Stimulated activated CD4-positive, alpha-beta T cell treated with anti-CD3 and anti-CD28 coated beads, Interleukin-15, amount 100 ng/mL, for 48 hours (primary cell): ENCODE data around the gene TMEM229B.

ENCODE experiments used
- DNase-seq, 2 donors: peaks; one replicate each; pipeline ENCODE4 v3.0.0-alpha.2; 2020; ENCODE audit warnings: low read depth in 2 of 2

Gene TMEM229B

DNA sequence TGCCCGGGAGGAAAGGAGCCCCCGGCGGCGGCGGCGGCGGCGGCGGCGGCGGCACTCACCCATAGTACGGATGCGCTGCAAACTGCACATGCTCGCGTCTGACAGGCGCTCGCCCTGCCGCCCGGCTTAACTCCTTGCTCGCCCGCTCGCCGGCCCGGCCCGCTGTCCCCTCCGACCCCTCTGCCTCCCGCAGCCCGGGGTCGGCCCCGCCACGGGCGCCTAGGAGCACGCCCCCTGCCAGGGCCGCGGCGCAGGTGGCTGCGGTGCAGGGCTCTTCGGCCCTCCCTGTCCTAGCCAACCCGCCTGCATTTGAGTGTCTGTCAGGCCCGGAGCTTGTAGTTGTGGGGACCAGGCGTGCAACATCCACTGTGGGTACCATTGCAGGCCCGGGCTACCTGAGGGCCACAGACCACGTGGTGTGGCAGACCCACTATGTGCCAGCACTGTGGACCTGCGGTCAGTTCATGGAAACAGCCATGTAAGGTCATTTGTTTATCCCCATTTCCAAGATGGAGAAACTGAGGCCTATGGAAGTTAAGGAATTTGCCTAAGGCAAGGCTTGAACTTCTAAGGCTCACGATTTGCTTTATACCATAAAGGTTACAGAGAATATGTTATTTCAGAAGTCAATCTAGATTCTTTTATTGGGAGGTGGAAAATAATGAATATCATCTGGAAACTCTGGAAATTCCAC is 27.0 kb upstream of the TMEM229B start:
- DNase-seq, result peak in 1 of 2 donors; percentile 19

GRCh38 chr14:67514650-67515385 is 26.3 kb upstream of the TMEM229B start:
- no peak for DNase-seq

GRCh38 chr14:67514203-67514607 is 25.7 kb upstream of the TMEM229B start:
- DNase-seq, result no peak

DNA sequence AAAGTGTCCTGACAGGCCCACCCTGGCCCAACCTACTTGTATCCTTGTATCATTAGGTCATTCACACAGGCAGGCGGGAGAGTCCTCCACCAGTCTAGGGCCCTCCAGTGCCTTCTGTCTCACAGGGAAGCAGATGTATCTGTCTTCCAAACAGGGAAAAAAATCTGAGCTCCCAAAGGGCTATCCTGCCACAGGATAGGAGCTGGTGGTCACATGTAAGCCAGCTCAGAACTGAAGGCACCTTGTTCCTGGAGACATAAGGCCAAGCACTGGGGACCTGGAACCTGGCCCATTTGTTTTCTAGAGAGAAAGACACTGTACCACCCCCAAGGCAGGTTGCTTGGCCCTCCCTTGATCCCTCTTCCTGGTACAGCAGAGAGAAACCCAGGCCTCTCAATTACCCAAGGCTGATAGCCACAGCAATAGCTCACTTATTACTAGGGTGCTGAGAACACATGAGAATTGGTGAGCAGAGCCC is 25.1 kb upstream of the TMEM229B start:
- no peak for DNase-seq

- DNase-seq, result no peak
Observed at GRCh38 chr14:67512463-67513310, 24.2 kb upstream of the TMEM229B start.

DNA sequence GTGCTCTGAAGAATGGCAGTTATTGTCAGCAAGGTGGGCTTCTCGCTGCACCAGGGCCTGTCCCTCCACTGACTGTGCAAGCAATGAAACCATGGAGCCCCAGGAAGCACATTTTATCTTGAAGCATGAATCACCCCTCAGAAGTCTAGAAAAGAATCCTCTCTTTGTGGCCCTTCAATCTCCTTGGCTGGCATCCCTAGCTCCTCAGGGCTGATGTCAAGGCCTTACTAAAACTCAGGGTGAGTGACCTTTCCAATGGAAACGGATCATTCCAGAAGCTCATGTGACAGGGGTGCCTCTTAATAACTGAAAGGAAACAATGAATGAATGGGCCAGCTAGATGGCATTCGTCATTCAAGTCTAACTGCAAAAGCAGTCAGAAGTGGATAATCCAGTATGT is 22.3 kb upstream of the TMEM229B start:
- DNase-seq, result no peak

GRCh38 chr14:67510121-67510520 is 21.6 kb upstream of the TMEM229B start:
- DNase-seq, result no peak

DNA sequence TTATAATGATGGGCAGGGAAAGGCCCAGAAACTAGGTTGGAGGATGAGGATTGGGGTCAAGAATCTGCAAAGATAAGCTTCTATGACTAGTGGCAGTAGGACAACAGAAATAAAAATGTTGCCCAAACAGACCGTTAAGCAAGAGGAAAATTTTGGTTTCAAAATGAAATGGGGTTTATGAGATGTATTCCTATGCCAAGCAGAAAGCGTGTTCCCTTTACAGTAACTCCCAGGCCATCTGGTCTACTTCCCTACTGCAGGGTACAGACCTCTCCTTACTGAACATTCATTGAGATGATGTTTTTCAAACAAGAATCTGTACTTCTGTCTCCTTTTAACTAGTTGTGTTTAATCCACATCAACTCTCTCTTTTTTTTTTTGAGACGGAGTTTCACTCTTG is 20.4 kb upstream of the TMEM229B start:
- no peak for DNase-seq

- DNase-seq, result no peak
Observed at GRCh38 chr14:67505254-67505653, 16.7 kb upstream of the TMEM229B start.

DNA sequence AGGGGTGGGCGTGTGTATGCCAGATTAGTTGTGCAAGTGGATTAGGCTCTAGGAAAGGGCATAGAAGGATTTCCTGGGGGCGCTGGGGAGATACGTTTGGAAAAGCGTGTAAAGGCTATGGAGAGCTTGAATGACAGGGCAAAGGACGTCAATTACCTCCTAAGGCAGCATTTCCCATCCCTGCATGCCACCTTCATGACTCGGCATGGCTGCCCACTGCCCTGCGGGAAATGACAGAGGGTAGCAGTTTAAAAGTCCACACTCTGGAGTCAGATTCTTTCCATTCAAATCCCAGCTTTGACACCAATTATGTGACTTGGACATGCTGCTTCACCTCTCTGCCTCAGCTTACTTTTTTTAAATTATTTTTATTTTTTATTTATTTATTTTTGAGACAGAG is 14.8 kb upstream of the TMEM229B start:
- DNase-seq, result no peak

DNA sequence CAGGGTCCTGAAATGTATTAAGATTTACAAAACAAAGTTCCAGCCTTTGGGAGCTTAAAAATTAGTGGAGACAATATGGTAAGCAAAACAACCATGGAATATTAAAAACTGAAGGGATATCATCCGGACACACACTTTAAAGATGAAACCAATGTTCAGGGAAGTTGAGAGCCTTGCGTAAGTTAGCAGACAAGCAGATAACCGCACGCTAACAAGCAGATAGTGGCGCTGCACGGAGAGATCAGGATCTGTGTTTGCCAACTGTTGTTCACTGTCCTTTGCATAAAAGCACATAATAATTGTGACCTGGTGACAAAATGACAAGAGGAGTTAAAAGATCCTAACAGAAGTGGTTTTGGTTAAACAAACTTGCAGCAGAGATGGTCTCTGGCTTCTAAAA is 14.3 kb upstream of the TMEM229B start:
- DNase-seq, result no peak

- no peak for DNase-seq
Observed at GRCh38 chr14:67501670-67502069, 13.1 kb upstream of the TMEM229B start.

GRCh38 chr14:67500981-67501380 is 12.5 kb upstream of the TMEM229B start:
- no peak for DNase-seq

GRCh38 chr14:67497716-67498115 is 9.2 kb upstream of the TMEM229B start:
- DNase-seq, result no peak

DNA sequence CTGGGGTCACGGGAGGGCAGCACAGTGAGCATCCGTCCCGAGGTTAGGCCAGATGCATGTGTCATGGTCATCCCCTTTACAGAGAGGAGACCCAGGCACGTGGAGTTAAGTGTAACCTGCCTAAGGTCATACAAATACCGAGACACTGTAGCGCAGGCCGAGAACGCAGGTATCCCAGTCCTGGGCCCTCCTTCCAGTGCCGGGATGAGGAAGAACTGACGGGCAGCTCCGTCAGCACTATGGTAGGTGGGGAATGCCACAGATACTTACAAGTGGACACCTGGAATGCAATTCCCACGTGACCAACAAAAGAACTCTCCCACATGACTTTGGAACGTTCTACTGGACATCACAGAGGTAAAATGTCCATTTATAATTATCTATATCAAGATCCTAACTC is 8.7 kb upstream of the TMEM229B start:
- no peak for DNase-seq

DNA sequence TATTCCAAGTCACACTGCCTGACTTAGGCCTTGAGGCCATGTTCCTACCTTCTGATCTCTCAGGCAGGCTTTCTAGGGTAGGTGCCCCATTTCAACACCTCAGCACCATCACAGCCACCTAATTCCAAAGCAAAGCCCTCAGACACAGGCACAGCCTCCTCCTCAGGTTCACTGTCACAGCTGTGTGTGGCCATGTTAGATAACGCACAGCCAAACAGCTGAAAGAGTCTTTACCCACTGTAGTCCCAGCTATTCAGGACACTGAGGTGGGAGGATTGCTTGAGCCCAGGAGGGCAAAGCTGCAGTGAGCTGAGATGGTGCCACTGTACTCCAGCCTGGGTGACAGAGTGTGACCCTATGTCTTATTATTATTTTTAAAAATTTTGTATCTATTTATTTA is 7.3 kb upstream of the TMEM229B start:
- no peak for DNase-seq

DNA sequence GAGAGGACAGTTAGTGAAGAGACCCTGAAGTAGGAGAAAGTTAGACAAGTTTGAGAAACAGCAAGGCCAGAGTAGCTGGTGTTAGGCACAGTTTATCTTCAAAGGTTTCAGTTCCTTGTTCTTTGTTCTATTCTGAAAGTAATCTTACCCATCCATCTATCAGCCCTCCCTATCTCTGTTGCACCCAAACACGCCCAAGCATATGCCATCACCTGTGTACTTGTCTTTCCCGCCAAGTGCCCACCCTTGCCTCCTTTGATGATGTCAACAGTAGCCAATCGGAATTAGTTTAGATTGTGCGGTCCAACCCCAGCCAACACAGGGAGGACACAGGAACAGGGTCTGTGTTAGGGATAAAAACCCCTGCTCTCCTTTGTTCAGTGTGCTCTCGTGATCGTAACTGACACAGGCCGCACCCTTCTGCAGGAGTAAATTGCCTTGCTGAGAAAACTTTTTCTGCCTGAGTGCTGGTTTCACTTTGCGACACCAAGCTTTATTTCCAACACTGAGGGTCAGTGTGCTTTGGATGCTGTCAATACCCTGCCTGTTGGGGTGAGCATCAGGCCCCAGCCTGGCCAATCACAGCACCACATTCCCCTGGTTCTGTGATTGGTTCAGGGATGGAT is 4.7 kb upstream of the TMEM229B start:
- DNase-seq, result no peak

- DNase-seq, result no peak
Observed at GRCh38 chr14:67492538-67492937, 4.0 kb upstream of the TMEM229B start.

- DNase-seq, result no peak
Observed at GRCh38 chr14:67491741-67492507, 3.4 kb upstream of the TMEM229B start.

- DNase-seq, result no peak
Observed at GRCh38 chr14:67491285-67491684, 2.8 kb upstream of the TMEM229B start.

DNA sequence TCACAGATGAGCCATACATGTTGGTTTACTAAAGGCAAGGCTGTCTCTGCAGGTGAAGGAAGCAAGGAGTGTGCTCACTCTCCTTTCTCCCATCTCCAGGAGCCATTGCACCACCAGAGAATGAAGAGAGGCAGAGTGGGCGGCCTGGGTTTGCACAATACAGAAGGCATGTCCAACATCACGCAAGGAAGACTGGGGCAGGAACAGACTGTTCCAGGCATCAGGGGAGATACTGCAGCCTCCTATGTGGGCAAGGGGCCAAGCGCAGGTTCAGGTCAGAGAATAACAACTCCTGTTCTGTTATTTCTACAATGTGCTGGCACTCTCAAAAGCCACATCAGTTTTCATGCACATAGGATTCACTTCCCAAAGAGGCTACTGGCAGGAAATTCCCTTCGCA is 1.7 kb upstream of the TMEM229B start:
- DNase-seq, result no peak
